Erythroblast (primary cell): ENCODE measurements around the gene LILRA5.

Source experiments
- GATA1 ChIP-seq: IDR thresholded peaks from 2 replicates; pipeline ENCODE4 v1.6.1; 2011; ENCODE audit warnings: low read depth, mild to moderate bottlenecking, control low read depth, low read length, moderate library complexity
- POLR2A ChIP-seq: IDR thresholded peaks from 2 replicates; pipeline ENCODE4 v1.6.1; 2011; ENCODE audit warnings: mild to moderate bottlenecking, low read length

- TF ChIP-seq POLR2A (no peak), GATA1 (no peak)
These were observed 33.0 kb upstream of the LILRA5 start for GRCh38 chr19:54345938-54346386.
